SK-N-SH (cell line): Measurements from ENCODE around the gene FGGY. TPM values are rescaled to one million over a fixed set of nuclear protein-coding genes. Genes with fewer than 3 reads are reported as not detected.

Experiments used
- CTCF ChIA-PET: fragments of 300-600, 350-600 bp; formaldehyde crosslinking; extraction: SDS; loops from one replicate; lab custom pipeline; 2021; lab: Yijun Ruan, JAX
- POLR2A ChIA-PET: fragments of 350-600 bp; sonication (Branson Sonifier 250); formaldehyde crosslinking; extraction: SDS; loops from one replicate; lab custom pipeline; 2020; ENCODE audit warnings: antibody characterized with exemption, inconsistent platforms; lab: Yijun Ruan, JAX
- DNase-seq: peaks from one replicate; pipeline ENCODE4 v3.0.0; 2012
- H2AFZ ChIP-seq: fragments of 200-600 bp; sonication (generic); 2 replicates; pipeline ENCODE4 v1.8.1; 2016; ENCODE audit warnings: antibody characterized with exemption, mild to moderate bottlenecking, low read depth
- H3F3A ChIP-seq: fragments of 200-600 bp; sonication (generic); replicated peaks from 2 replicates; pipeline ENCODE3; 2016; ENCODE audit warnings: antibody characterized with exemption, mild to moderate bottlenecking; ENCODE audit not compliant: insufficient read depth
- H3K27ac ChIP-seq, 2 experiments: fragments of 200-500 bp in 1 of 2; fragments of 200-600 bp in 1 of 2; sonication (Bioruptor generic) in 1 of 2; sonication (generic), shearing (Covaris generic) in 1 of 2; 2 replicates each; pipeline versions ENCODE4 v1.5.1 to v1.6.1; 2014 to 2016; ENCODE audit warnings: low read depth in 2 of 2, inconsistent platforms in 1 of 2, low read length in 1 of 2, mild to moderate bottlenecking in 1 of 2, mixed read lengths in 1 of 2
- H3K27me3 ChIP-seq: fragments of 200-600 bp; sonication (generic), shearing (Covaris generic); 2 replicates; pipeline ENCODE4 v1.6.1; 2016; ENCODE audit warnings: mixed run types; ENCODE audit not compliant: insufficient read depth
- H3K36me3 ChIP-seq, 2 experiments: fragments of 200-500 bp in 1 of 2; fragments of 200-600 bp in 1 of 2; sonication (Bioruptor generic) in 1 of 2; sonication (generic) in 1 of 2; replicated peaks in 1 of 2; 2 replicates each; pipeline versions ENCODE3 to v1.5.1; 2014 to 2016; ENCODE audit warnings: low read length in 1 of 2, mild to moderate bottlenecking in 1 of 2; ENCODE audit not compliant: insufficient read depth in 2 of 2, control insufficient read depth in 1 of 2
- H3K4me1 ChIP-seq, 2 experiments: fragments of 200-500 bp in 1 of 2; fragments of 200-600 bp in 1 of 2; sonication (Bioruptor generic) in 1 of 2; sonication (generic), shearing (Covaris generic) in 1 of 2; 2 replicates each; pipeline versions ENCODE4 v1.5.1 to v1.6.1; 2014 to 2016; ENCODE audit warnings: low read depth in 1 of 2, low read length in 1 of 2, mixed run types in 1 of 2; ENCODE audit not compliant: insufficient read depth in 2 of 2, control insufficient read depth in 1 of 2
- H3K4me2 ChIP-seq: fragments of 200-600 bp; sonication (generic), shearing (Covaris generic); 2 replicates; pipeline ENCODE4 v1.6.1; 2017; ENCODE audit warnings: mixed run types
- H3K4me3 ChIP-seq, 2 experiments: fragments of 200-500 bp in 1 of 2; fragments of 200-600 bp in 1 of 2; sonication (Bioruptor generic) in 1 of 2; sonication (generic), shearing (Covaris generic) in 1 of 2; 2 replicates each; pipeline versions ENCODE4 v1.5.1 to v1.8.1; 2014 to 2016; ENCODE audit warnings: low read depth in 2 of 2, inconsistent platforms in 1 of 2, low read length in 1 of 2, mild to moderate bottlenecking in 1 of 2, mixed read lengths in 1 of 2, moderate library complexity in 1 of 2
- H3K79me2 ChIP-seq: fragments of 200-600 bp; sonication (generic); 2 replicates; pipeline ENCODE4 v1.8.1; 2017; ENCODE audit warnings: mild to moderate bottlenecking; ENCODE audit not compliant: insufficient read depth
- H3K9ac ChIP-seq: fragments of 200-600 bp; sonication (generic); 2 replicates; pipeline ENCODE4 v1.6.1; 2017; ENCODE audit warnings: mixed run types
- H3K9me2 ChIP-seq: fragments of 200-600 bp; sonication (generic); 2 replicates; pipeline ENCODE4 v1.6.1; 2017; ENCODE audit warnings: mixed run types
- H3K9me3 ChIP-seq: fragments of 200-600 bp; sonication (generic); 2 replicates; pipeline ENCODE4 v1.6.1; 2017; ENCODE audit warnings: mixed run types, mild to moderate bottlenecking, moderate library complexity
- H4K20me1 ChIP-seq: fragments of 200-600 bp; sonication (generic); 2 replicates; pipeline ENCODE4 v1.6.1; 2017; ENCODE audit warnings: mild to moderate bottlenecking, mixed run types; ENCODE audit not compliant: insufficient read depth
- ELF1 ChIP-seq: IDR thresholded peaks from 2 replicates; pipeline ENCODE4 v1.4.0; 2012
- EP300 ChIP-seq, 2 experiments: IDR thresholded peaks; 2 replicates each; pipeline versions ENCODE4 v1.4.0 to v1.6.1; 2012; ENCODE audit warnings: borderline replicate concordance in 1 of 2, low read depth in 1 of 2, low read length in 1 of 2
- EZH2phosphoT487 ChIP-seq: fragments of 200-600 bp; sonication (generic); IDR thresholded peaks from 2 replicates; pipeline ENCODE4 v1.6.1; 2017; ENCODE audit warnings: low read depth, mixed run types, mild to moderate bottlenecking, antibody characterized with exemption, moderate library complexity, borderline replicate concordance
- FOSL2 ChIP-seq: IDR thresholded peaks from 2 replicates; pipeline ENCODE4 v1.4.0; 2012; ENCODE audit warnings: low read depth, mild to moderate bottlenecking, moderate library complexity, borderline replicate concordance
- GABPA ChIP-seq: IDR thresholded peaks from 2 replicates; pipeline ENCODE4 v1.4.0; 2012; ENCODE audit warnings: low read depth, mild to moderate bottlenecking
- GATA2 ChIP-seq: sonication (generic); formaldehyde crosslinking; IDR thresholded peaks from 2 replicates; pipeline ENCODE4 v1.5.0; 2020; ENCODE audit warnings: mild to moderate bottlenecking, missing genetic modification reagents
- JUND ChIP-seq: IDR thresholded peaks from 2 replicates; pipeline ENCODE4 v1.4.0; 2012
- MEF2A ChIP-seq: IDR thresholded peaks from 2 replicates; pipeline ENCODE4 v1.4.0; 2012; ENCODE audit warnings: low read depth, borderline replicate concordance
- MXI1 ChIP-seq: IDR thresholded peaks from 2 replicates; pipeline ENCODE4 v1.6.1; 2012; ENCODE audit warnings: mild to moderate bottlenecking, low read depth, low read length, improper control_type of control experiment
- NFIC ChIP-seq: IDR thresholded peaks from 2 replicates; pipeline ENCODE4 v1.4.0; 2012; ENCODE audit warnings: borderline replicate concordance
- POLR2AphosphoS5 ChIP-seq: IDR thresholded peaks from 2 replicates; pipeline ENCODE4 v1.6.1; 2012; ENCODE audit warnings: low read depth, low read length
- RAD21 ChIP-seq: IDR thresholded peaks from 2 replicates; pipeline ENCODE4 v1.6.1; 2012; ENCODE audit warnings: mild to moderate bottlenecking, low read length
- RCOR1 ChIP-seq: fragments of 150-350 bp; IDR thresholded peaks from 2 replicates; pipeline ENCODE4 v1.6.1; 2017; ENCODE audit warnings: antibody characterized with exemption, low read length
- RFX5 ChIP-seq: IDR thresholded peaks from 2 replicates; pipeline ENCODE4 v1.6.1; 2012; ENCODE audit warnings: mild to moderate bottlenecking, improper control_type of control experiment, low read length
- RXRA ChIP-seq: IDR thresholded peaks from 2 replicates; pipeline ENCODE4 v1.4.0; 2012; ENCODE audit warnings: low read depth, mild to moderate bottlenecking, borderline replicate concordance
- TCF12 ChIP-seq: IDR thresholded peaks from 2 replicates; pipeline ENCODE4 v1.4.0; 2012
- TEAD4 ChIP-seq: IDR thresholded peaks from 2 replicates; pipeline ENCODE4 v1.4.0; 2012; ENCODE audit warnings: mild to moderate bottlenecking, borderline replicate concordance; ENCODE audit not compliant: insufficient read depth
- YY1 ChIP-seq: IDR thresholded peaks from 2 replicates; pipeline ENCODE4 v1.4.0; 2012; ENCODE audit warnings: low read depth, mild to moderate bottlenecking
- WGBS: methylation state at CpG from one replicate; pipeline ENCODE4 v1.1.6; 2017; ENCODE audit warnings: low lambda C conversion rate; 5-methylcytosine and 5-hydroxymethylcytosine counted together
- polyA plus RNA-seq, 3 experiments: library from polyadenylated mRNA; depleted of rRNA; stranded (reverse); fragments of >200 nt; gene quantifications; 2 replicates each; pipeline ENCODE4 v1.2.3, GENCODE V29; 2012
- TF ChIP-seq, protein P1 (sequence below): IDR thresholded peaks from 2 replicates; pipeline ENCODE4; 2012
- TF ChIP-seq, protein P2 (sequence below): IDR thresholded peaks from 2 replicates; pipeline ENCODE4 v1.4.0; 2012; ENCODE audit warnings: low read depth, borderline replicate concordance
- TF ChIP-seq, protein P3 (sequence below): fragments of 150-350 bp; IDR thresholded peaks from 2 replicates; pipeline ENCODE4 v1.6.1; 2017; ENCODE audit warnings: antibody characterized with exemption, low read length, low read depth, borderline replicate concordance

FGGY gene
- polyA plus RNA-seq, 1 of the 3 experiments (the other 2 are of a cell fraction) = 10.3 TPM

DNA sequence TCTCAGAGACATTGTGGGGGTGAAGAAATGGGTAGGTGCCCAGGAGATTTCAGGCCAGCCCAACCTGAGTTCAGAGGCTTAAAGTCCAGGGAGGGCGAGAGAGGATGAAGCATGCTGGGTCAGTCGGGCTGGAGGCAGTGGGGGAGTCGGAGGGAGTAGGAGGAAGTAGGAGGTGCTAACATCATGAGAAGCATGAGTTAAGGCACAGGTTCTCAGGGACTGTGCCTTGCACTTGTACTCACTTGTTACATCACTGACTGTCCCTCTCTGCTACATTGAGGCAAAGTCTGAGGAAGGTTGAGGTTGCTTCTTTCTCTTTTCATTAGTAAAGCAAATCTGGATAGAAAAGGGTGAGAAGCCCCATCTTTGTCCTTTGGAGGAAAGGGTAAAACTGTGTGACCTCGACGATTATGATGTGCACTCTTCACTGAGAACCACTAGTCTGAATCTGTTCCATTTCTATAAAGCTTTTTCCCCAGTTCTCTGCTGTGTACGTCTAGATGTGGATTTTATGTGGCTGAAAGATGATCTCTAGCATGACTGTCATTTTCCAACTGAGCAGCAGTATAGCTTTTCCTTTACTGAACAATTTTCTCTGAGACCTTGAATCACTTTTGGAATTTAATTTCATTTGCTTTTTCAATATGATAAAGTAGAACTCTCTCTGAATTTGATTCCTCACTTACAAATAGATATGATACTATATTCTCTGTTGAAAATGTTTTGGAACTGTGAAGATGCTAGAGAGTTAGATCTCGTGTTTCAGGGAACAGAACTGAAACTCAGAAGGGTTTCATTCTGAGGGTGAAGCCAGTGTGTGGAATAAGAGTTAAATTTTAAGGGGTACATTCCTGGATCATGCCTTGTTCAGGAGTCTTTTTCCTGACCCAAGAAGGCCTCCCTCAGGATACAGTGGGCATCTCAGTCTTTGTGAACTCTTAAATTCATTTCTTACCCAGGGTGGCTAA lies 94.6 kb downstream of the FGGY start:
- Histone ChIP-seq H4K20me1 (no peaks in the 10 kb centered on the region), H3K27me3 (no peaks in the 10 kb centered on the region), H2AFZ (0 out of 2 replicates have a peak overlapping the region, but pooled peaks have one; percentile 27), H3K9me3 (no peaks in the 10 kb centered on the region), H3K4me3 (no peak overlapping the region), H3K4me2 (no peak overlapping the region), H3K9me2 (no peaks in the 10 kb centered on the region), H3K27ac (peak overlapping the region in 1 of 2 experiments; percentile 87; a peak in 2 of 4 replicates), H3K9ac (no peak overlapping the region), H3K79me2 (no peaks in the 10 kb centered on the region), H3F3A (peaks cover 5% of the 10 kb centered on the region), H3K36me3 (no peaks in the 10 kb centered on the region), H3K4me1 (peaks cover 5 to 13% of the 10 kb centered on the region in 2 experiments; a peak in 3 of 4 replicates)
- no peak for DNase-seq
- CTCF ChIA-PET = no interaction called here
- 86% methylated on average over 7 of the region's 7 CpGs for WGBS
- TF ChIP-seq GABPA = no peak
- TF ChIP-seq RAD21 = 0 out of 2 replicates have a peak, but pooled peaks have one; percentile 14
- POLR2A ChIA-PET = no interaction called here

DNA sequence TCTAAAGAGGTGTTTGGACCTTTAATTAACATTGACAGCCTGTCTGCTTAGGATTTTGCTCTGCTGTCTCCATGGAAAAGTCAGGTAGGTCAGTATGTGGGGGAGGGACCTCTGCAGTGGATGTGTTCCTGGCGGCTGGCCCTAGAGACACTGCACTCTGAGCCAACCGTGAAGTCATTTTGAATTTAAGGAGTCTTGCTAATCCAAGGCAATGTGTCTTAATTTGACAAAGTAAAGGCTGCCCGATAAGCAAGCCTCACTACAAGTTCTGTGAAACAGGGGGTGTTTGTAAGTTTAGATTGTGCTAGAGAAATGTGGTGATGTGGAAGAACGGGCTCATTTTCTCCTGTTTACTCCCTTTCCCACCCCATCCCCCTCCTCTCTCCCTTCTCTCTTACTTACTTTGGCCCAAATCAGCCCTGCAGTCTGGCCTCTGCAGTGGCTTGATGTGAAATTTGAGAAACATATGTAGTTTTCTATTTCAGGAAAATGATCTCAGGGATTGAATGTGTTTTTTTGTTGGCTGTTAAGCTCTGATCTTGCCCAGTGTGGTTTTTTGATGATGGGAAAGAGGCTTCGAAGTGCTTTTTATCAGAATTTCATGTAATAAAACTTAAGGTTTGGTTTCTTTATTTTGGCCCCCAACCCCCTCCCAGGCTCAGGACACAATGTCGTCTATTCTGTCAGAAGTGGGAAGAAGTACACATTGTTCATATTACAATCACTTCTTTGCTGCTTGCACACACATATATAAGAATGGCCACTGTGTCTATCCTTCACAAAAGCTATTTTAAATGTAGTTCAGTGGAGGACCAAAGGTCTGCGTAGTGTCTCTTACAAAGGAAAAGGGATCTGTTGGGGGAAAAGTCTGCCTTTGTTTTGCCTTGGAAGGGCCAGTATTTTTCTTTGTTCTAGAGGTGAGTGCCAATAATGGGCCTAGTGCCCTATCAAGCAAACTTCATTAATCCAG lies 96.6 kb downstream of the FGGY start:
- Histone ChIP-seq H4K20me1 (no peaks in the 10 kb centered on the region), H3K9ac (peak overlapping the region; percentile 27; the same call in 1 of the 2 replicates), H3K27me3 (no peaks in the 10 kb centered on the region), H3K36me3 (no peaks in the 10 kb centered on the region), H3F3A (peaks cover 5% of the 10 kb centered on the region), H3K4me3 (no peak overlapping the region; a peak in 2 of 4 replicates), H3K27ac (peak overlapping the region; percentile 82 to 87), H3K9me3 (no peaks in the 10 kb centered on the region), H3K4me1 (peaks cover 5 to 13% of the 10 kb centered on the region in 2 experiments; a peak in 3 of 4 replicates), H2AFZ (peak overlapping the region; percentile 66), H3K9me2 (no peaks in the 10 kb centered on the region), H3K4me2 (peak overlapping the region; percentile 60), H3K79me2 (no peaks in the 10 kb centered on the region)
- no peak for DNase-seq
- 56% methylated on average over 7 of the region's 7 CpGs for WGBS
- POLR2A ChIA-PET = no interaction called here
- CTCF ChIA-PET = interaction anchor here (0.9 kb wide), 1 partner anchor 10 kb away, joined by 3 read pairs; no protein-coding TSS in a partner anchor
- TF ChIP-seq TCF12 (peak; percentile 49), TEAD4 (no peak), EP300 (IDR thresholded peaks at IDR 0.05; ENCODE audit: borderline replicate concordance in 1 of 2, low read depth in 1 of 2, low read length in 1 of 2) (0 out of 4 replicates have a peak, but pooled peaks of 1 of the 2 experiments have one; percentile 19), GATA2 (CRISPR knock-in tag) (no peak), POLR2AphosphoS5 (no peak; the same call in 1 of the 2 replicates), FOSL2 (0 out of 2 replicates have a peak, but pooled peaks have one; percentile 15), RCOR1 (no peak), NFIC (peak; percentile 29; the same call in 1 of the 2 replicates), RFX5 (no peak), YY1 (no peak), JUND (0 out of 2 replicates have a peak, but pooled peaks have one; percentile 21), MEF2A (peak; percentile 99), RXRA (no peak; the same call in 1 of the 2 replicates), ELF1 (0 out of 2 replicates have a peak, but pooled peaks have one; percentile 3), EZH2phosphoT487 (no peak), MXI1 (no peak)
- TF ChIP-seq, protein P1, sequence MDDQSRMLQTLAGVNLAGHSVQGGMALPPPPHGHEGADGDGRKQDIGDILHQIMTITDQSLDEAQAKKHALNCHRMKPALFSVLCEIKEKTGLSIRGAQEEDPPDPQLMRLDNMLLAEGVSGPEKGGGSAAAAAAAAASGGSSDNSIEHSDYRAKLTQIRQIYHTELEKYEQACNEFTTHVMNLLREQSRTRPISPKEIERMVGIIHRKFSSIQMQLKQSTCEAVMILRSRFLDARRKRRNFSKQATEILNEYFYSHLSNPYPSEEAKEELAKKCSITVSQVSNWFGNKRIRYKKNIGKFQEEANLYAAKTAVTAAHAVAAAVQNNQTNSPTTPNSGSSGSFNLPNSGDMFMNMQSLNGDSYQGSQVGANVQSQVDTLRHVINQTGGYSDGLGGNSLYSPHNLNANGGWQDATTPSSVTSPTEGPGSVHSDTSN = peak; percentile 21
- TF ChIP-seq, protein P2, sequence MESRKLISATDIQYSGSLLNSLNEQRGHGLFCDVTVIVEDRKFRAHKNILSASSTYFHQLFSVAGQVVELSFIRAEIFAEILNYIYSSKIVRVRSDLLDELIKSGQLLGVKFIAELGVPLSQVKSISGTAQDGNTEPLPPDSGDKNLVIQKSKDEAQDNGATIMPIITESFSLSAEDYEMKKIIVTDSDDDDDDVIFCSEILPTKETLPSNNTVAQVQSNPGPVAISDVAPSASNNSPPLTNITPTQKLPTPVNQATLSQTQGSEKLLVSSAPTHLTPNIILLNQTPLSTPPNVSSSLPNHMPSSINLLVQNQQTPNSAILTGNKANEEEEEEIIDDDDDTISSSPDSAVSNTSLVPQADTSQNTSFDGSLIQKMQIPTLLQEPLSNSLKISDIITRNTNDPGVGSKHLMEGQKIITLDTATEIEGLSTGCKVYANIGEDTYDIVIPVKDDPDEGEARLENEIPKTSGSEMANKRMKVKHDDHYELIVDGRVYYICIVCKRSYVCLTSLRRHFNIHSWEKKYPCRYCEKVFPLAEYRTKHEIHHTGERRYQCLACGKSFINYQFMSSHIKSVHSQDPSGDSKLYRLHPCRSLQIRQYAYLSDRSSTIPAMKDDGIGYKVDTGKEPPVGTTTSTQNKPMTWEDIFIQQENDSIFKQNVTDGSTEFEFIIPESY = no peak
- TF ChIP-seq, protein P3, sequence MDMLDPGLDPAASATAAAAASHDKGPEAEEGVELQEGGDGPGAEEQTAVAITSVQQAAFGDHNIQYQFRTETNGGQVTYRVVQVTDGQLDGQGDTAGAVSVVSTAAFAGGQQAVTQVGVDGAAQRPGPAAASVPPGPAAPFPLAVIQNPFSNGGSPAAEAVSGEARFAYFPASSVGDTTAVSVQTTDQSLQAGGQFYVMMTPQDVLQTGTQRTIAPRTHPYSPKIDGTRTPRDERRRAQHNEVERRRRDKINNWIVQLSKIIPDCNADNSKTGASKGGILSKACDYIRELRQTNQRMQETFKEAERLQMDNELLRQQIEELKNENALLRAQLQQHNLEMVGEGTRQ = no peak
